ENCODE data around the gene SPAG16. TPM values are rescaled to one million over a fixed set of nuclear protein-coding genes. Genes with fewer than 3 reads are reported as not detected.

SPAG16 gene
- total and polyA plus RNA-seq, 2 donors from 2014 or later, result 35.9 to 38.5 TPM

DNA sequence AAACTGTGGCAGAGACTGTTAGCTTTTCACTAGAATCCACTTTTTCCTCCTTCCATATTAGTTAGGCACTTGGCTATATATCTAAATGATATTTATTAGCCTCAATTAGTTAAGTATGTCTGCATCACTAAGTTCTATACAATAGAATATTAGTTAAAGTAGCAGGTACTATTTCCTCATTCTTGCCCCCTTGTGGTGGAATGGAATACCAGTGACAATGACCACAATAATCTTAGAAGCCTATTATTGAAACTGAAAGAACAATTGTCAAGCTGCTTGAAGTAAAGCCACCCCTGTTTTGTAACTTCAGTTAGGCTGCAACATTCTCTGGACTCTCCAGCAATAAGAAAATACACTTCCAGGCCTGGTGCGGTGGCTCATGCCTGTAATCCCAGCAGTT lies 650.3 kb downstream of the SPAG16 start:
- no peaks in the 10 kb centered on the region for H3K36me3 ChIP-seq (ENCODE audit: control insufficient read depth in 2 of 3, insufficient read depth in 3 of 3, low read length in 3 of 3)
- no peak overlapping the region for H3K4me3 ChIP-seq (ENCODE audit: low read length in 3 of 3)
- intact Hi-C loops (cut with DNase I), result no loop called here
- no peaks in the 10 kb centered on the region for H3K4me1 ChIP-seq (ENCODE audit: control insufficient read depth in 2 of 3, insufficient read depth in 2 of 3, low read depth in 1 of 3, low read length in 3 of 3)
- no peak overlapping the region for H3K9ac ChIP-seq (ENCODE audit: low read length in 3 of 3)
- no peak overlapping the region for H3K27ac ChIP-seq (ENCODE audit: low read depth in 2 of 2, low read length in 2 of 2)
- peak; percentile 6 for FAIRE-seq
- no peak for DNase-seq
- H3K9me3 ChIP-seq (ENCODE audit: control insufficient read depth in 2 of 3, insufficient read depth in 1 of 3, low read length in 3 of 3), result no peaks in the 10 kb centered on the region
- TF ChIP-seq, protein P1, sequence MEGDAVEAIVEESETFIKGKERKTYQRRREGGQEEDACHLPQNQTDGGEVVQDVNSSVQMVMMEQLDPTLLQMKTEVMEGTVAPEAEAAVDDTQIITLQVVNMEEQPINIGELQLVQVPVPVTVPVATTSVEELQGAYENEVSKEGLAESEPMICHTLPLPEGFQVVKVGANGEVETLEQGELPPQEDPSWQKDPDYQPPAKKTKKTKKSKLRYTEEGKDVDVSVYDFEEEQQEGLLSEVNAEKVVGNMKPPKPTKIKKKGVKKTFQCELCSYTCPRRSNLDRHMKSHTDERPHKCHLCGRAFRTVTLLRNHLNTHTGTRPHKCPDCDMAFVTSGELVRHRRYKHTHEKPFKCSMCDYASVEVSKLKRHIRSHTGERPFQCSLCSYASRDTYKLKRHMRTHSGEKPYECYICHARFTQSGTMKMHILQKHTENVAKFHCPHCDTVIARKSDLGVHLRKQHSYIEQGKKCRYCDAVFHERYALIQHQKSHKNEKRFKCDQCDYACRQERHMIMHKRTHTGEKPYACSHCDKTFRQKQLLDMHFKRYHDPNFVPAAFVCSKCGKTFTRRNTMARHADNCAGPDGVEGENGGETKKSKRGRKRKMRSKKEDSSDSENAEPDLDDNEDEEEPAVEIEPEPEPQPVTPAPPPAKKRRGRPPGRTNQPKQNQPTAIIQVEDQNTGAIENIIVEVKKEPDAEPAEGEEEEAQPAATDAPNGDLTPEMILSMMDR (IDR thresholded peaks at IDR 0.05; ENCODE audit: borderline replicate concordance, extremely low read depth, insufficient read depth), result peak; percentile 43
- H3K27me3 ChIP-seq (ENCODE audit: control insufficient read depth, insufficient read depth, low read length), result no peaks in the 10 kb centered on the region

DNA sequence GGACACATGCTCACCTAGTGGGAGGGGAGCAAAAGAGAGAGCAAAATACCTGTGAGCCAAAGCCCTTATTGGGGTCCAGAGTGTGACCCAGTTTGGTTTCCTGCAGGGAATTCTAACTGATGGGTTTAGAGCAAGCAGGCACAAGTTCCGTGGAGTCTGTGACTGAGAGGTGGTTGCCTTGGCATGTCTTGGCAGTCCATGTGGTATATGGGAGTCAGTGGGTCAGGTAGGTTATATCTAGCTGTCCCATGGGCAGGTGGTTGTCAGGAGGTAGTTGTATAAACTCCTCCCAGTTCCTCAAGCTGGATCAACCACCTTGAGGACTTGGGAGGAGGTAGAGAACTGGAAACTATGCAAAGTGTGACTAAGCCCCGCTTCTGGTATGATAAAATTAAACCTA lies 673.8 kb downstream of the SPAG16 start:
- DNase-seq (no peak), FAIRE-seq (no peak)
- intact Hi-C loops (cut with DNase I), result no loop called here

DNA sequence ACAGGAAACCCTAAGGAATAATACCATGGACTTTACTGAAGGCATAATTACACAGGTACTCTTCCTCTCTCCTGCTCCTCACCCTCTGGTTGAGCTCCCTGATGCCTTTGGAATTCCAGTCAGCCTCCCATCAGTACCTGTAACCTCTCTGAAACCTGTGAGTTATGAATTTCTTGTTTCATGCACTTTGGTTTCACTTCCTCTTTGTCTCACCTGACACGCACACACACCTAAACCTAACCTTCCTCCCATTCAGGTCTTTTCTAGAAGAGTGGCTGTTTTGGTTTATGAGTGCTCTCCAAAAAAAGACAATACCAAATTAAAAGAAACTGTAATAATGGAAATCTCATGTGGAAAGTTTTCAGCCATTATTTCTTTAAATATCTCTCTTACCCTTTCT lies 675.3 kb downstream of the SPAG16 start:
- FAIRE-seq (no peak), DNase-seq (no peak)
- Histone ChIP-seq H3K9me3 (ENCODE audit: control insufficient read depth in 2 of 3, insufficient read depth in 1 of 3, low read length in 3 of 3) (no peaks in the 10 kb centered on the region), H3K27ac (ENCODE audit: low read depth in 2 of 2, low read length in 2 of 2) (no peak overlapping the region), H3K27me3 (ENCODE audit: control insufficient read depth, insufficient read depth, low read length) (no peaks in the 10 kb centered on the region), H3K36me3 (ENCODE audit: control insufficient read depth in 2 of 3, insufficient read depth in 3 of 3, low read length in 3 of 3) (no peaks in the 10 kb centered on the region), H3K4me1 (ENCODE audit: control insufficient read depth in 2 of 3, insufficient read depth in 2 of 3, low read depth in 1 of 3, low read length in 3 of 3) (no peaks in the 10 kb centered on the region), H3K9ac (ENCODE audit: low read length in 3 of 3) (no peak overlapping the region), H3K4me3 (ENCODE audit: low read length in 3 of 3) (no peak overlapping the region)
- TF ChIP-seq, protein P1 (IDR thresholded peaks at IDR 0.05; ENCODE audit: borderline replicate concordance, extremely low read depth, insufficient read depth), result no peak
- intact Hi-C loops (cut with DNase I), result no loop called here

More for the DNA sequence above, 673.8 kb downstream of the SPAG16 start:
- H3K4me3 ChIP-seq (ENCODE audit: low read length in 3 of 3), result no peak overlapping the region
- TF ChIP-seq, protein P1 (IDR thresholded peaks at IDR 0.05; ENCODE audit: borderline replicate concordance, extremely low read depth, insufficient read depth), result no peak
- H3K9ac ChIP-seq (ENCODE audit: low read length in 3 of 3), result no peak overlapping the region
- H3K27me3 ChIP-seq (ENCODE audit: control insufficient read depth, insufficient read depth, low read length), result no peaks in the 10 kb centered on the region
- no peaks in the 10 kb centered on the region for H3K4me1 ChIP-seq (ENCODE audit: control insufficient read depth in 2 of 3, insufficient read depth in 2 of 3, low read depth in 1 of 3, low read length in 3 of 3)
- H3K9me3 ChIP-seq (ENCODE audit: control insufficient read depth in 2 of 3, insufficient read depth in 1 of 3, low read length in 3 of 3), result no peaks in the 10 kb centered on the region
- H3K27ac ChIP-seq (ENCODE audit: low read depth in 2 of 2, low read length in 2 of 2), result no peak overlapping the region
- no peaks in the 10 kb centered on the region for H3K36me3 ChIP-seq (ENCODE audit: control insufficient read depth in 2 of 3, insufficient read depth in 3 of 3, low read length in 3 of 3)

DNA sequence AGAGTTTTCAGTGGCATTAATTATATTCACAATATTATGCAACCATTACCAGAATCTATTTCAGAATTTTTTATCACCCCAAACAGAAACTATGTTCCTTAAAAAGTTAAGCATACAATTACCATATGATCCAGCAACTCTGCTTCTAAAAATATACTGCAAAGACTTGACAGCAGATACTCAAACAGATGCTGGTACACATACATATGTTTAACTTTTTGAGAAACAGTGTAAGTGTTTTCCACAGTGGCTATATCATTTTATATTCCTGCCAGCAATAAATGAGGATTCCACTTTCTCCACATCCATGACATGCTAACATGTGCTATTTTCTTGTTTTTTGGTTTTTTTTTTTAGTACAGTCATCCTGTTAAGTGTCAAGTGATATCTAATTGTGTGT lies 687.3 kb downstream of the SPAG16 start:
- no peak for FAIRE-seq
- no peak overlapping the region for H3K9ac ChIP-seq (ENCODE audit: low read length in 3 of 3)
- intact Hi-C loops (cut with DNase I), result no loop called here

More for the DNA sequence above, 687.3 kb downstream of the SPAG16 start:
- no peak overlapping the region for H3K27ac ChIP-seq (ENCODE audit: low read depth in 2 of 2, low read length in 2 of 2)
- H3K4me1 ChIP-seq (ENCODE audit: control insufficient read depth in 2 of 3, insufficient read depth in 2 of 3, low read depth in 1 of 3, low read length in 3 of 3), result no peaks in the 10 kb centered on the region
- TF ChIP-seq, protein P1 (IDR thresholded peaks at IDR 0.05; ENCODE audit: borderline replicate concordance, extremely low read depth, insufficient read depth), result no peak
- H3K4me3 ChIP-seq (ENCODE audit: low read length in 3 of 3), result no peak overlapping the region
- DNase-seq, result no peak
- no peaks in the 10 kb centered on the region for H3K36me3 ChIP-seq (ENCODE audit: control insufficient read depth in 2 of 3, insufficient read depth in 3 of 3, low read length in 3 of 3)
- no peaks in the 10 kb centered on the region for H3K27me3 ChIP-seq (ENCODE audit: control insufficient read depth, insufficient read depth, low read length)
- H3K9me3 ChIP-seq (ENCODE audit: control insufficient read depth in 2 of 3, insufficient read depth in 1 of 3, low read length in 3 of 3), result no peaks in the 10 kb centered on the region

Data from kidney (tissue), 14 donors.